GM19238 (cell line): ENCODE results near the gene RTEL1.

Experiments used
- DNase-seq: peaks from one replicate; pipeline ENCODE4 v3.0.0; 2011; ENCODE audit warnings: low spot score; ENCODE audit not compliant: insufficient read length

The RTEL1 gene

GRCh38 chr20:63689046-63690002 lies 31.2 kb downstream of the RTEL1 start:
- DNase-seq, result no peak

- DNase-seq, result no peak
Measured at GRCh38 chr20:63690003-63690897, 32.1 kb downstream of the RTEL1 start.

- DNase-seq, result no peak
Measured at GRCh38 chr20:63690898-63691710, 33.0 kb downstream of the RTEL1 start.

- DNase-seq, result no peak
Measured at GRCh38 chr20:63691711-63692435, 33.8 kb downstream of the RTEL1 start.

GRCh38 chr20:63692436-63693082 lies 34.4 kb downstream of the RTEL1 start:
- DNase-seq, result no peak

- DNase-seq, result no peak
Measured at GRCh38 chr20:63693083-63693732, 35.1 kb downstream of the RTEL1 start.

GRCh38 chr20:63693733-63694583 lies 35.8 kb downstream of the RTEL1 start:
- DNase-seq, result no peak

- no peak for DNase-seq
Measured at GRCh38 chr20:63694584-63695423, 36.7 kb downstream of the RTEL1 start.

GRCh38 chr20:63695424-63696305 lies 37.6 kb downstream of the RTEL1 start:
- DNase-seq, result no peak

GRCh38 chr20:63696306-63696627 lies 38.2 kb downstream of the RTEL1 start:
- no peak for DNase-seq

- no peak for DNase-seq
Measured at GRCh38 chr20:63696628-63697356, 38.7 kb downstream of the RTEL1 start, which contains the start of gene TNFRSF6B. Gene TNFRSF6B (plus strand): TSS chr20:63696652. CDS start chr20:63696768, 116 bp downstream.

GRCh38 chr20:63697357-63697867 lies 39.3 kb downstream of the RTEL1 start:
- no peak for DNase-seq

GRCh38 chr20:63697868-63698545 lies 39.9 kb downstream of the RTEL1 start:
- no peak for DNase-seq

- no peak for DNase-seq
Measured at GRCh38 chr20:63698739-63699465, 40.8 kb downstream of the RTEL1 start.
